GM12801 (cell line): ENCODE results near the gene ARHGAP31.

Experiments
- CTCF ChIP-seq: IDR thresholded peaks from one replicate; pipeline ENCODE4 v1.5.1; 2011; ENCODE audit warnings: control low read depth; ENCODE audit not compliant: insufficient read length; ENCODE audit errors: extremely low read depth

ARHGAP31 gene

GRCh38 chr3:119360736-119361462 lies 66.7 kb downstream of the ARHGAP31 start:
- no peak for TF ChIP-seq CTCF

GRCh38 chr3:119362010-119362409 lies 67.8 kb downstream of the ARHGAP31 start:
- TF ChIP-seq CTCF, result no peak

- TF ChIP-seq CTCF, result no peak
These were observed 69.0 kb downstream of the ARHGAP31 start for GRCh38 chr3:119362940-119363725.

- TF ChIP-seq CTCF, result no peak
These were observed 70.2 kb downstream of the ARHGAP31 start for GRCh38 chr3:119364401-119364800.

GRCh38 chr3:119365418-119365817 lies 71.2 kb downstream of the ARHGAP31 start:
- no peak for TF ChIP-seq CTCF

- no peak for TF ChIP-seq CTCF
These were observed 72.8 kb downstream of the ARHGAP31 start for GRCh38 chr3:119367000-119367399.

GRCh38 chr3:119368298-119368697 lies 74.1 kb downstream of the ARHGAP31 start:
- TF ChIP-seq CTCF, result no peak
